ENCODE data around the gene NTMT1. TPM values are rescaled to one million over a fixed set of nuclear protein-coding genes. Genes with fewer than 3 reads are reported as not detected.
"Not testable (repeated sequence)": the region's sequence is repeated elsewhere in the genome, so short reads cannot be mapped to it uniquely, and the experiment has no call there.

NTMT1 gene
- total and polyA plus RNA-seq, 2 experiments from 2014 or later: 20.8 to 81.4 TPM

DNA sequence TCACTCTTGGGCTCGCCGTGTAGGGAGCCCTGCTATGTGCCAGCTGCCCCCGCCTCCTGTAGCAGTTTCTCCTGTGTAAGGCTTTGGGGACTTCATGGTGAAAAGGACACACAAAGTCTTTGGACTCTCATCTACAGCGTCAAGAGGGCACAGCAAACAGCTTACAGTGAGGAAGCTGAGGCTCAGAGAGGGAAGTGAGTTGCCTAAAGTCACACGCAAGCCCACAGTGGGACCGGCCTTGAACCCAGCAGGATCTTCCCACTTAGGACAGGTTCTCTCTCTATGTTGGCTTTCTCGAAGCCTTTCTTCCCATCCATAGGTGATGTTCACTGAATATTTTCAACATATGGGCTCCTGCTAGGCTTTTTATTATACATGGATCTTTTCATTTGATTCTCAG, 29.7 kb downstream of the NTMT1 start:
- Histone ChIP-seq H3K36me3 (replicated peaks; ENCODE audit: insufficient read depth, low read depth) (no peaks in the 10 kb centered on the region), H3K4me2 (no peak overlapping the region), H3K9me3 (ENCODE audit: low read depth) (no peaks in the 10 kb centered on the region), H3K4me3 (no peak overlapping the region), H2AFZ (no peak overlapping the region), H4K20me1 (ENCODE audit: insufficient read depth, poor library complexity, severe bottlenecking) (no peaks in the 10 kb centered on the region), H3K4me1 (ENCODE audit: insufficient read depth) (peaks cover 12% of the 10 kb centered on the region), H3K27me3 (peaks cover under 1% of the 10 kb centered on the region), H3K79me2 (no peaks in the 10 kb centered on the region), H3K9me2 (replicated peaks; ENCODE audit: insufficient read depth) (no peaks in the 10 kb centered on the region), H3K27ac (no peak overlapping the region)
- 91% methylated on average over 7 of the region's 7 CpGs for WGBS (ENCODE audit: low lambda C conversion rate, missing lambda C conversion rate)
- DNase-seq (ENCODE audit: low spot score): no peak
- TF ChIP-seq, protein P1, sequence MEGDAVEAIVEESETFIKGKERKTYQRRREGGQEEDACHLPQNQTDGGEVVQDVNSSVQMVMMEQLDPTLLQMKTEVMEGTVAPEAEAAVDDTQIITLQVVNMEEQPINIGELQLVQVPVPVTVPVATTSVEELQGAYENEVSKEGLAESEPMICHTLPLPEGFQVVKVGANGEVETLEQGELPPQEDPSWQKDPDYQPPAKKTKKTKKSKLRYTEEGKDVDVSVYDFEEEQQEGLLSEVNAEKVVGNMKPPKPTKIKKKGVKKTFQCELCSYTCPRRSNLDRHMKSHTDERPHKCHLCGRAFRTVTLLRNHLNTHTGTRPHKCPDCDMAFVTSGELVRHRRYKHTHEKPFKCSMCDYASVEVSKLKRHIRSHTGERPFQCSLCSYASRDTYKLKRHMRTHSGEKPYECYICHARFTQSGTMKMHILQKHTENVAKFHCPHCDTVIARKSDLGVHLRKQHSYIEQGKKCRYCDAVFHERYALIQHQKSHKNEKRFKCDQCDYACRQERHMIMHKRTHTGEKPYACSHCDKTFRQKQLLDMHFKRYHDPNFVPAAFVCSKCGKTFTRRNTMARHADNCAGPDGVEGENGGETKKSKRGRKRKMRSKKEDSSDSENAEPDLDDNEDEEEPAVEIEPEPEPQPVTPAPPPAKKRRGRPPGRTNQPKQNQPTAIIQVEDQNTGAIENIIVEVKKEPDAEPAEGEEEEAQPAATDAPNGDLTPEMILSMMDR (IDR thresholded peaks at IDR 0.05; ENCODE audit: poor library complexity): no peak
- TF ChIP-seq EZH2 (IDR thresholded peaks at IDR 0.05; ENCODE audit: borderline replicate concordance) (no peak), EZH2phosphoT487 (IDR thresholded peaks at IDR 0.05; ENCODE audit: low read depth, severe bottlenecking, unreplicated experiment) (no peak)

DNA sequence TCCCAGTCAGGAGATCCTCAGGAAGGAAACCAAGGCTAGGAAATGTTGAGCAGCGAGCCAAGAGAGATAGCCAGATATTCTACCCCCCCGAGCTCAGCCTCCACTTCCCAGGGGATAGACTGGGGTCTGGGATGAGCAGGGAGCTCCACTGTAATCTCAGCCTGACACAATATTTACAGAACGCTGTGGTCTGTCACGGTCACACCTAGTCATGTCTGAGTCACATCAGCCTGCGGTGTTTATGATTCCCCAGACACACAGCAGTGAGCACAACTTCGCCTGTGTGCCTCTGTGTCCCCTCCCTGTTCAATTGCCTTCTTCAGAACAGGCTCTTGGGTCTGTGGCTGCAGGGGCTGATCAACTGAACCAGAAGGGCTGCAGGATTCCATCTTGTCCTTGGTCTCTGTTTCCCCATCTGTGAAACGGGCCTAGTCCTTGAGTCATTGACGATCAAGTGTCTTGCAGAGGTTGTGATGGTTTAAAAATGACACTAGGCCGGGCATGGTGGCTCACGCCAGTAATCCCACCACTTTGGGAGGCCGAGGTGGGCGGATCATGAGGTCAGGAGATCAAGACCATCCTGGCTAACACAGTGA, 30.9 kb downstream of the NTMT1 start:
- Histone ChIP-seq H3K4me2 (no peak overlapping the region), H3K36me3 (replicated peaks; ENCODE audit: insufficient read depth, low read depth) (no peaks in the 10 kb centered on the region), H3K4me3 (no peak overlapping the region), H3K27ac (peak overlapping the region; percentile 20), H2AFZ (no peak overlapping the region), H3K27me3 (peaks cover 3% of the 10 kb centered on the region), H3K4me1 (ENCODE audit: insufficient read depth) (peaks cover 12% of the 10 kb centered on the region), H3K9me3 (ENCODE audit: low read depth) (no peaks in the 10 kb centered on the region), H3K9me2 (replicated peaks; ENCODE audit: insufficient read depth) (no peaks in the 10 kb centered on the region), H3K79me2 (no peaks in the 10 kb centered on the region), H4K20me1 (ENCODE audit: insufficient read depth, poor library complexity, severe bottlenecking) (no peaks in the 10 kb centered on the region)
- TF ChIP-seq EZH2 (IDR thresholded peaks at IDR 0.05; ENCODE audit: borderline replicate concordance) (no peak), EZH2phosphoT487 (IDR thresholded peaks at IDR 0.05; ENCODE audit: low read depth, severe bottlenecking, unreplicated experiment) (no peak)
- TF ChIP-seq, protein P1 (IDR thresholded peaks at IDR 0.05; ENCODE audit: poor library complexity): no peak
- peak; percentile 56 for DNase-seq (ENCODE audit: low spot score)
- 54% methylated on average over 12 of the region's 12 CpGs for WGBS (ENCODE audit: low lambda C conversion rate, missing lambda C conversion rate)

DNA sequence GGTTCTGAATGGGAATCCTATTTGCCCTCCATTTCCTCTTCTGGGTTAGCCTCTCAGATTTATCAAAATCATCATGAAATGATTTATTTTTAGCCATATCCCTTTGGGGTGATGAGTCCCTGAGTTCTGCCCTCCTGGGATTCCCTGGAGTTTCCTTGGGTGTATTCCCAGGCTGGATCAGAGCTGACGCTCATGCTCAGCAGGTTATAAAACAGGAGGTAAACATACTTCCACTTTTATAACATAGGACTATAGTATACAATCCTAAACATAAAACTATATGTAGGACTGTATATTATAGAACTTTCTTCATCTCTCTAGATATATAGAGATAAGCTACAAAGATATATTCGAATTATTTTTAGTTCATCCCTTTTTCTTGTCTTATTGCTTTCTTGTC, 35.1 kb downstream of the NTMT1 start:
- no peaks in the 10 kb centered on the region for H3K79me2 ChIP-seq
- 83% methylated on average over 2 of the region's 2 CpGs for WGBS (ENCODE audit: low lambda C conversion rate, missing lambda C conversion rate)
- no peaks in the 10 kb centered on the region for H3K36me3 ChIP-seq (replicated peaks; ENCODE audit: insufficient read depth, low read depth)
- H3K4me2 ChIP-seq: no peak overlapping the region
- H3K9me3 ChIP-seq (ENCODE audit: low read depth): no peaks in the 10 kb centered on the region
- no peaks in the 10 kb centered on the region for H3K9me2 ChIP-seq (replicated peaks; ENCODE audit: insufficient read depth)
- peaks cover 7% of the 10 kb centered on the region for H3K4me1 ChIP-seq (ENCODE audit: insufficient read depth)
- H3K27me3 ChIP-seq: peaks cover 33% of the 10 kb centered on the region
- no peak overlapping the region for H3K27ac ChIP-seq
- no peaks in the 10 kb centered on the region for H4K20me1 ChIP-seq (ENCODE audit: insufficient read depth, poor library complexity, severe bottlenecking)
- H3K4me3 ChIP-seq: no peak overlapping the region
- no peak for DNase-seq (ENCODE audit: low spot score)
- no peak overlapping the region for H2AFZ ChIP-seq
- TF ChIP-seq, protein P1 (IDR thresholded peaks at IDR 0.05; ENCODE audit: poor library complexity): no peak
- TF ChIP-seq EZH2 (IDR thresholded peaks at IDR 0.05; ENCODE audit: borderline replicate concordance): no peak
- TF ChIP-seq EZH2phosphoT487 (IDR thresholded peaks at IDR 0.05; ENCODE audit: low read depth, severe bottlenecking, unreplicated experiment): no peak

DNA sequence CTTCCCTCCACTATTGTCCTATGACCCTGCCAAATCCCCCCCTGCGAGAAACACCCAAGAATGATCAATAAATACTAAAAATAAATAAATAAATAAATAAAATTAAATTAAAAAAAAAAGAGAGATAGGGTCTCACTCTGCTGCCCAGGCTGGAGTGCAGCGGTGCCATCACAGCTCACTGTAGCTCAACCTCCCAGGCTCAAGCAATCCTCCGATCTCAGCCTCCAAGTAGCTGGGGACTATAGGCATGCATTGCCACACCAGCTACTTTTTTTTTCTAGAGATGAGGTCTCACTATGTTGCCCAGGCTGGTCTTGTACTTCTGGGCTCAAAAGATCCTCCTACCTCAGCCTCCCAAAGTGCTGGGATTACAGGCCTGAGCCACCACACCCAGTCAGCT, 36.3 kb downstream of the NTMT1 start:
- not testable (repeated sequence) for H3K9me2 ChIP-seq (replicated peaks; ENCODE audit: insufficient read depth); H3K4me3 ChIP-seq; H2AFZ ChIP-seq; DNase-seq (ENCODE audit: low spot score); H3K4me1 ChIP-seq (ENCODE audit: insufficient read depth); H3K9me3 ChIP-seq (ENCODE audit: low read depth); H3K4me2 ChIP-seq; H3K36me3 ChIP-seq (replicated peaks; ENCODE audit: insufficient read depth, low read depth); H4K20me1 ChIP-seq (ENCODE audit: insufficient read depth, poor library complexity, severe bottlenecking); H3K79me2 ChIP-seq; H3K27ac ChIP-seq
- peaks cover 33% of the 10 kb centered on the region for H3K27me3 ChIP-seq
- 96% methylated on average over 3 of the region's 3 CpGs for WGBS (ENCODE audit: low lambda C conversion rate, missing lambda C conversion rate)

All from hepatocyte (in vitro differentiated cells).